Measurements from ENCODE around the gene AOC1.
A peak's percentile ranks its signal among the peaks of the same experiment; 100 is the strongest.
"Not testable (repeated sequence)": the region's sequence is repeated elsewhere in the genome, so short reads cannot be mapped to it uniquely, and the experiment has no call there.

The AOC1 gene

GRCh38 chr7:150898475-150899011 lies 46.2 kb downstream of the AOC1 start:
- DNase-seq = peak; percentile 66

- no peak for DNase-seq
These were observed 48.4 kb downstream of the AOC1 start for GRCh38 chr7:150900675-150901074.

GRCh38 chr7:150901160-150902035 lies 49.1 kb downstream of the AOC1 start:
- DNase-seq = no peak

GRCh38 chr7:150902078-150903033 lies 50.0 kb downstream of the AOC1 start:
- no peak for DNase-seq

- DNase-seq = no peak
These were observed 51.3 kb downstream of the AOC1 start for GRCh38 chr7:150903606-150904005.

GRCh38 chr7:150904011-150904909 lies 51.9 kb downstream of the AOC1 start:
- no peak for DNase-seq

- no peak for DNase-seq
These were observed 55.9 kb downstream of the AOC1 start for GRCh38 chr7:150908173-150908572.

GRCh38 chr7:150909200-150909995 lies 57.1 kb downstream of the AOC1 start:
- peak; percentile 32 for DNase-seq

GRCh38 chr7:150910305-150910995 lies 58.1 kb downstream of the AOC1 start:
- DNase-seq = not testable (repeated sequence)

GRCh38 chr7:150910996-150911422 lies 58.7 kb downstream of the AOC1 start:
- DNase-seq = no peak
